Right hindlimb (tissue), 1 donor: ENCODE measurements around the gene SYNM.
A peak's percentile ranks its signal among the peaks of the same experiment; 100 is the strongest.
"Not testable (repeated sequence)": the region's sequence is repeated elsewhere in the genome, so short reads cannot be mapped to it uniquely, and the experiment has no call there.

Experiments
- DNase-seq: peaks from one replicate; pipeline ENCODE4 v3.0.0-alpha.2; 2018

SYNM gene

GRCh38 chr15:99109555-99110021 lies 4.7 kb downstream of the SYNM start:
- no peak for DNase-seq

DNA sequence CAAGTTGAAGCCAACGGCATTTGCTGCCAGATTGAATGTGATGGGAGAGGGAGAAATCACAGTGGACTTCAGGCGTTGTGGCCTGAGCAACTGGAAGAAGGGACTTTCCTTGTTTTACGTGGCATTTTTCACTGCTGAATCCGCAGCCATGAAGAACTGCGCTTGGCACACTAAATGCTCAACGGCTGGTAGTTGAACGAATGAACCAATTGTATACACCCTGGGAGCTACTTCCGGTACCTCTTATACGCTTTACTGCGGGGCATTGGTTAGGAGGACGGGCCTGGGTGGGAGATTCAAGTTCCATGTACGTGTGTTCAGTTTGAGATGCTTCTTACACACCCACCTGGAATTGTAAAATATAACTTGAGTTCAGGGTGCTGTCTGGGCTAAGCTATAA lies 5.2 kb downstream of the SYNM start:
- DNase-seq: no peak

GRCh38 chr15:99110581-99111320 lies 5.9 kb downstream of the SYNM start:
- no peak for DNase-seq

DNA sequence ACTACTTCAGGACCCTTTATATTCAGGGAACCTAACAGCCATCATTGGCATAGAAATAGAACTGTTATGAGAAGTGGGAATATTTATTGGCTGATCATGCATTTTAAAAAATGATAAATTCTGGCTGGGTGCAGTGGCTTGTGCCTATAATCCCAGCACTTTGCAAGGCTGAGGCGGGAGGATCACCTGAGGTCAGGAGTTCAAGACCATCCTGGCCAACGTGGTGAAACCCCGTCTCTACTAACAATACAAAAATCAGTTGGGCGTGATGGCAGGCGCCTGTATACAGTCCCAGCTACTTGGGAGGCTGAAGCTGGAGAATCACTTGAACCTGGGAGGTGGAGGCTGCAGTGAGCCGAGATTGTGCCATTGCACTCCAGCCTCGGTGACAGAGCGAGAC lies 6.8 kb downstream of the SYNM start:
- DNase-seq: not testable (repeated sequence)

GRCh38 chr15:99113547-99114271 lies 8.8 kb downstream of the SYNM start:
- DNase-seq: no peak

- DNase-seq: no peak
These were observed 9.8 kb downstream of the SYNM start for GRCh38 chr15:99114511-99115299.

DNA sequence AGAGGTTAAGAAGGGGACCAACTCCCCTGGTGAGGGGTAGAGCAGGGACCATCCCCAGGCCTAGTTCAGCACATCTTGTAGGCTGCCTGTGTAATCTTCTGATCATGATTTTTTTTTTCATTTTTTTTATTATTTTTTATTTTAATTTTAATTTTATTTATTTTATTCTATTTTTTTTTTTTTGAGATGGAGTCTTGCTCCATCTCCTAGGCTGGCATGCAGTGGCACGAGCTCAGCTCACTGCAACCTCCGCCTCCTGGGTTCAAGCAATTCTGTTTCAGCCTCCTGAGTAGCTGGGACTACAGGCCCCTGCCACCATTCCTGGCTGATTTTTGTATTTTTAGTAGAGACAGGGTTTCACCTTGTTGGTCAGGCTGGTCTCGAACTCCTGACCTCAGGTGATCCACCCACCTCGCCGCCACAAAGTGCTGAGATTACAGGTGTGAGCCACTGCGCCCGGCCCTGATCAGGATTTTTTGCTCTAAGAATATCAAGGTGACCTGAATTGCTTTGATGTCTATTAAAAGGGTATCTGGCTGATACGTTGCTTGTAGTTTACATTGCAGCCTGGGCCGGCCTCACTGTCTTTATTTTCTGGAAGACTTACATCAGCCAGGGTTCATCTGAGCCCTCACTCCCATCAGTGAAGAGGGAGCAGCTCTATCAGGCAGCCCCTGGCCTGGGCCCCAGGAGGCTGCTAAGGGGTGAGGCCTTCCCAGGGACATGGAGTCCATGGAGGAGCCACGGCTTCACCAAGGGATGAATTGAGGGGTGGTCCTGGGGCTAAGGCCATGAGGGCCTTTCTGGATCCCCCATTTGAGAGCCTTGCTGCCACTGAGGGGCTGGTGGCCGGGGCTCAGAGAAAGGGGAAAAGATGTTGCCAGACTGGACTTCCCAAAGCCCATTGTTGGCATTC lies 10.7 kb downstream of the SYNM start:
- no peak for DNase-seq

DNA sequence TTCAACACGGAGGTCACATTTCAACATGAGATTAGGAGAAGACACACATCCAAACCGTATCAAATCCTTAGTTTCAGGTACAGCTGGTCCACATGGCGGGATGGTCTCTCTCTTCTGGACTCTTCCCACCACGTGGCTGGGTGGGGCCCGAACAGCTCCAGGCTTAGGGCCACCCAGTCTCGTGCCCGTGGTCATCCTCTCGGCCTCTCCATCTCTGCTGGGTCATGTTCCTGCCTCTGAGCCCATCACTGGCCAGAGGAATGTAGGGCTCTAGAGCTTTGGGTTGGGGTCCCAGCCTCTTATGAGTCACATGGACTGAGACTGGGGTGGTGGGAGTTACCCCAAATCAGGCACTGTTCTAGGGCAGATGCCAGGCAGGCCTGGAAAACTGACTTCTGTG lies 12.2 kb downstream of the SYNM start:
- DNase-seq: no peak

GRCh38 chr15:99117563-99118257 lies 12.8 kb downstream of the SYNM start:
- DNase-seq: no peak

- DNase-seq: no peak
These were observed 13.4 kb downstream of the SYNM start for GRCh38 chr15:99118258-99118632.

GRCh38 chr15:99118801-99119546 lies 14.1 kb downstream of the SYNM start:
- no peak for DNase-seq

DNA sequence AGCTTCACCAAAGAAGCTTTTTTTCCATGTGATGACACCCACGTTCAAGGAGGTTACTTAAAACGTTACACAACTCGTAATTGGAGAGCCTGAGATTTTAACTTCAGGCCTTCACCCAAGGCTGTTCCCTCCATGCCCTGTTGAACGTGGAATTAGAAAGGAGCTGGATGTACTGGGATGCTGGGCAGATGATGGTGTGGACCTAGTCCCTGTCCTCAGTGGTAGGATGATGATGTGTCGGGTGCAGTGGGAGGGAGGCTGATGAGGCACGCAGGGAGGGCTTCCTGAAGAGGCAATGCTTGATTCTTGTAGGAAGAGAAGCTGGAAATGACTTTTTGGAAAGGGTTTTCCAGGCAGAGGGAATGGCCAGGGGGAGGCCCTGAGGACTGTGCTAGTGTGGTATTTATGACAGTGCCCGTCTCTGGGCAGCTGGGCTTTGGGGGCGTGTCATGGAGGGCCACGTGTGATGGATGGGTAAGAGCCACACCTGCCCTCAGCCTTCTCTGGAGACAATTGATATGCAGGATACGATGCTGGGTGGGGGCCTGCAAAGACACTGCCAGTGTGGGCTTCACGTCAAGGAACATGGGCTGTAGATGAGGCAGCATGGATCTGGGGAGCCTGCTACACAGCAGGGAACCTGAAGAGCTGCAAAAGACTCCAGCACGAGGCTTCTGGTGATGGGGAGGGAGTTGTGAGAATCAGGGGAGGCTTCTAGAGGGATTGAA lies 15.3 kb downstream of the SYNM start:
- DNase-seq: no peak

DNA sequence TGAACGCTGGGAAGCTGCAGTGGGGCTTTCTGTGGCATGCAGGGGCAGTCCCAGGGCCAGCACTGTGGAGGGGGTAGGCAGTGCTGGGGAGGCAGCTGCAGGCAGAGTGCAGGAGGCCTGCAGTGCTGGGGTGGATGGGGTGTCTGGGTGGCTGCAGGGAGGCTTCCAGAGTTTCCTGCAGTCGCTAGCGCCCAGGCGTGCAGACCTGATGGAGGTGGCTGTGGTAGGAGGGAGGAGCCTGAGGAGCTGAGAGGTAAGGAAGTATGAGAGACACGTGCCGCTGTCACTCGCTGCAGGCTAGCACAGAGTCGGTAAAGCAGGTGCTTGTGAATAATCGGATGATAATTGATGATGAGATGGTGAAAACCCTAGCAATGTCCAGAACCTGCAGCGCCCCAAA lies 16.3 kb downstream of the SYNM start:
- DNase-seq: no peak

GRCh38 chr15:99121691-99122410 lies 17.0 kb downstream of the SYNM start:
- DNase-seq: no peak

DNA sequence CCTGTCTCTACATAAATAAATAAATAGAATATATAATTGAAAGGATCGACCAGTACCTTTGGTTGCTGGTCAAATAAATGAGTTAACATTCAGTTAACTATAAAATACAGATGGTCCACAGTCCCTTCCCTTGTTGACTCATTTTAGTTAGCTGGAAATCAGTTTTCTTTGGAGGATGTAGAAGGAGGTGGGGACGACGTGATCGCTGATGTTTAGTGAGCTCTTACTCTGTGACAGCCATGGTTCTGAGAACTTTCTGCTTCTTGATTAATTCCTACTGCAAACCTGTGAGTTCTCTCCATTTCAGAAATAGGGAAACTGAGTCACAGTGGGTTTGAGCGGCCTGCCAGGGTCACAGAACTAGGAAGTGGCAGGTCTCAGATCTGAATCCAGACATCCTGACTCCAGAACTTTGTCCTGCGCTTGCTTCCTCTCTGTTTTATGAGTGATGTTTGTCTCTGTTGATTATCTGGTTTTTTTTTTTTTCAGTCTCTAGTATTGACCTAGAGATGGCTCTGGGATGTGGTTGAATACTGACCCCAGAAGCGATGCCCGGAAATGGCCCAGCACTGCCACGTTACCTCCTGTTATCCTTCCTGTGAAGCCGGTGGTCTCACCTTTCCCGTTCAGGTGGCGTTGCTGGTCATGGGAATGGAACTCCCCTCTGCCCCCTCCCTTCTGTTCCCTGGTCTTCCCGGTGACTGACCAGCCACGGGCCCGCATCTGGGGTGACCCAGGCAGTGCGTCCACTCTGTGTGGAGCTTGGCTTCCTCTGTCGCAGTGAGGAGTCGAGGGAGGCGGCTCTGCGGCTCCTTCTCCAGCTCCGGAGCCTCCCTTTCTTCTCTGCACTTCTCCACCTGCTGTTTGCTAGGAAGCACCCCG lies 18.2 kb downstream of the SYNM start:
- DNase-seq: no peak

DNA sequence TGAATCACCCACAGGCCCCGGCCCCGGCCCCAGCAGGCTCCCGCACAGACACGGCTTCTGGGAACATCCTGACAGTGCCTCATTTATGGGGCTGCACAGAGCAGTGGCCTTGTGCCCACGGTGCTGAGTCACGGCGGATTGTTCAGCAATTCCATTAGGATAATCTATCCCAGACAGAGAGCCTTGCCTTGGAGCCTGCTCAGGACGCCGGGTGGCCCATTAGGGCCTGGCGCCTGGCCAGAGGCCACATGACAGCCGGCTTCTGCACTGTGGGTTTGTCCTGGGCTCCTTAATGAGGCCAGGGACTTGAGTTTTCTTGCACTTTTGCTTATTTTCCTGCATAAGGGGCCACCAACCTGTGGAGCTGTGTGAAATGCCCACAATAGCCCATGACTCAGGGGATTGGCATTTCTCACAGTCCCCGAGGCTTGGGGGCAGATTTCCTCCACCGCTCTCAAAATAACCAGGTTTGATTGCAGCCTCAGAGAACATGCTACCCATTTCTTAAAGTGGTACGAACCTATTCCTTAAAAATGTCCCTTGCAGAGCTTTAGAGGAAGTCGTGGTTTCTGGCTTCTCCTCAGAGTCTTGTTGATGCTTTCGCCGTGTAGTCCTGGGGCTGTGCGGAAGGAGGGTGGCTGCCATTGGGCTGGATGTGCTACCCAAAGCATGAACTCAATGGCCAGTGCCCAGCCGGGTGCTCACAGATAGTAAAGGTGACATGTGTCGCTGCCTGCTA lies 19.0 kb downstream of the SYNM start:
- peak; percentile 91 for DNase-seq

DNA sequence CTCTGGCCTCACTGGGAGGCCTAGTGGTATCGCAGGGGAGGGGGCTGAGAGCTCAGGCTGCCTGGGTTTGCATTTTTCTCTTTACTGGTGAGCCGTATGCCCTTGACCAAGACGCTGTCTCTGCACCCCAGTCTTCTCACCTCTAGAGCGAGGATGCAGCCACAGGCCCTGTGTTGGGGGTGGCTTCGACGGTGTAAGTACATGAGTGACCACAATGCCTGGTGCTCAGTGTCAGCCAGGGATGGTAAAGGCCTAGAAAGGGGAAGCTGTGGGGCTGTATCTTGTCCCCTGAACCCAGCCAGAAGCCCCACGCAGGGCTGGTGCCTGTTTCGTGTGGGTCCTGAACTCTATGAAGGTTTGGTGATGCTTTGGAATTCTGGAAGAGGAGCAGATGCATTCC lies 19.8 kb downstream of the SYNM start:
- no peak for DNase-seq
